ENCODE measurements around the gene KNSTRN. TPM values are rescaled to one million over a fixed set of nuclear protein-coding genes. Genes with fewer than 3 reads are reported as not detected.
A peak's percentile ranks its signal among the peaks of the same experiment; 100 is the strongest.

Gene KNSTRN
- total and polyA plus RNA-seq, 2 of the 13 experiments (the other 11 are each of a cell fraction or from before 2014, with no cell fraction given) = 20.3 to 62.3 TPM

DNA sequence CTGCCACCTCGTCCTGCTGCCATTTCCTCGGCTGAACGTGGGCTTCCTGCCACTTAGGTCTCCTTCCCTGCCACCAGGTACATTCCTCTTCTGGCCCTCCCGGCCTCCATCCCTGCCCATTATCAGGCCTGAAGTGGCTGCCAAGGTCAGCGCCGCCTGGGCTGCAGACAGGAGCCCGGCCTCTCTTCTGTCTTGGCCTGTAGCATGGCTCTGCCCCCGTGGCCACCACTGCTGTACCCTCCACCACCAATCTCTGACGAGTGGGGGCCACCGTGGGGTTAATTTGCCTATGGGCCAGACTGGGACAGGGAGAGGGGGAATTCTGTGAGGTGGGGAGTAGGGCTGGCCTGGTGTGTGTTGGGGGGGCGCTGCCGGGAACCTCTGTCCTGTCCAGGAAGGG, 56.2 kb downstream of the KNSTRN start:
- CTCF ChIA-PET (ENCODE audit: low intra/inter-chr PET ratio, low total read pairs) = interaction anchor here (1.2 kb wide), 1 partner anchor 164 kb away, joined by 3 read pairs; no protein-coding TSS in a partner anchor
- BruUV-seq (replicated peaks) = no TSS peak
- peaks cover 72% of the 10 kb centered on the region for H3K4me1 ChIP-seq (ENCODE audit: insufficient read depth, low read length)
- H3K27ac ChIP-seq (ENCODE audit: extremely low read length, insufficient read depth, low read length) = no peak overlapping the region
- 16% methylated on average over 12 of the region's 12 CpGs for WGBS (ENCODE audit: low lambda C conversion rate)
- H3K9ac ChIP-seq (ENCODE audit: insufficient read depth, low read depth, low read length) = no peak overlapping the region
- TF ChIP-seq SPEN (CRISPR knock-in tag; IDR thresholded peaks at IDR 0.05; ENCODE audit: low read depth) (no peak), SSRP1 (CRISPR knock-in tag; IDR thresholded peaks at IDR 0.05) (no peak)
- peak overlapping the region in 2 of 3 experiments; percentile 2 to 77; a peak in 2 of 6 replicates for H3K4me3 ChIP-seq (replicated peaks in 1 of 3; ENCODE audit: insufficient read depth in 1 of 3, low read depth in 2 of 3, low read length in 3 of 3)
- peaks cover 5 to 54% of the 10 kb centered on the region in 2 experiments; a peak in 4 of 5 replicates for H3K27me3 ChIP-seq (ENCODE audit: control insufficient read depth in 1 of 2, insufficient read depth in 2 of 2, low read length in 2 of 2)
- H3K79me2 ChIP-seq (ENCODE audit: insufficient read depth, low read length) = peaks cover 16% of the 10 kb centered on the region
- no peaks in the 10 kb centered on the region for H3K9me3 ChIP-seq (ENCODE audit: low read length)
- H3K36me3 ChIP-seq (replicated peaks in 1 of 2; ENCODE audit: control insufficient read depth in 1 of 2, insufficient read depth in 2 of 2, low read length in 2 of 2) = no peaks in the 10 kb centered on the region
- intact Hi-C loops (cut with micrococcal nuclease; ENCODE audit: unreplicated experiment) (no loop called here), in situ Hi-C loops (cut with HindIII; ENCODE audit: extremely low pct_ligation_motif_present, low pct_unique_long_range_greater_than_20kb) (no loop called here)
- H4K20me1 ChIP-seq (ENCODE audit: insufficient read depth, low read length) = peaks cover 11% of the 10 kb centered on the region; the same call in 1 of the 2 replicates
- DNase-seq (ENCODE audit: low spot score) (no peak), FAIRE-seq (no peak), ATAC-seq (0 out of 3 replicates have a peak, but pooled peaks have one; percentile 2)
- POLR2A ChIA-PET = interaction anchor here (2.7 kb wide), 1 partner anchor 33 kb away, joined by 15 read pairs; the partner anchor contains the start of gene IVD
- no peak overlapping the region for H2AFZ ChIP-seq (ENCODE audit: low read length)
- H3K4me2 ChIP-seq (ENCODE audit: low read depth, low read length) = peak overlapping the region; percentile 96

DNA sequence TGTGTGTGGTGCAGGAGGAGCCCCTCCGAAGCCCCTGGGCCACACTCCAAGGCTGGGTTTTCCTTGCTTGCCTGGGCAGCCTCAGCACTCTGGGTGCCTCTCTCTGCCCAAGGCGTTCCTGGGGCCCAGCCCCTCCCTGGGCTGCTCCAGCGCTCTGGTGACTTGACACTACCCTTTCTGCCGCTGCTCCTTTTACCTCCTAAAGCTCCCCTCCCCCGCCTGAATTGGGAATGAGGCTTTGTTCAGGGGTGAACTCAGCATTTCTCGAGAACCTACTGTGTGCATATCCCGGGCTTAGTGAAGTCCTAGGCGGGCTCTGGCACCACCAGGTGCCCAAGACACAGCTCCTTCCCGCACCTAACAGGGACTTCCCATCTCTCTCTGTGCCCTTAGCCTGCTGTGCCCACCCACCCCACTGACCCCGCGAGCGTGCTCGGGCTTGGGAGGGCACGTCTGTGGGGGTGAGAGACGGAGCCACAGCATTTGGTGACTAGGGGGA, 57.0 kb downstream of the KNSTRN start:
- H2AFZ ChIP-seq (ENCODE audit: low read length) = no peak overlapping the region
- BruUV-seq (replicated peaks) = no TSS peak
- peaks cover 75% of the 10 kb centered on the region for H3K4me1 ChIP-seq (ENCODE audit: insufficient read depth, low read length)
- H3K79me2 ChIP-seq (ENCODE audit: insufficient read depth, low read length) = peaks cover 23% of the 10 kb centered on the region
- H4K20me1 ChIP-seq (ENCODE audit: insufficient read depth, low read length) = peaks cover 12% of the 10 kb centered on the region; the same call in 1 of the 2 replicates
- WGBS (ENCODE audit: low lambda C conversion rate) = 0% methylated on average over 2 of the region's 15 CpGs
- no peaks in the 10 kb centered on the region for H3K9me3 ChIP-seq (ENCODE audit: low read length)
- H3K9ac ChIP-seq (ENCODE audit: insufficient read depth, low read depth, low read length) = peak overlapping the region; percentile 56; the same call in 1 of the 2 replicates
- intact Hi-C loops (cut with micrococcal nuclease; ENCODE audit: unreplicated experiment) (no loop called here), in situ Hi-C loops (cut with HindIII; ENCODE audit: extremely low pct_ligation_motif_present, low pct_unique_long_range_greater_than_20kb) (no loop called here)
- ATAC-seq (peak; percentile 12), FAIRE-seq (no peak), DNase-seq (ENCODE audit: low spot score) (no peak)
- no peak overlapping the region for H3K27ac ChIP-seq (ENCODE audit: extremely low read length, insufficient read depth, low read length)
- H3K36me3 ChIP-seq (replicated peaks in 1 of 2; ENCODE audit: control insufficient read depth in 1 of 2, insufficient read depth in 2 of 2, low read length in 2 of 2) = no peaks in the 10 kb centered on the region
- H3K27me3 ChIP-seq (ENCODE audit: control insufficient read depth in 1 of 2, insufficient read depth in 2 of 2, low read length in 2 of 2) = peaks cover 5 to 54% of the 10 kb centered on the region in 2 experiments; a peak in 4 of 5 replicates
- POLR2A ChIA-PET = interaction anchor here (0.6 to 2.7 kb wide), 6 partner anchors 13 to 99 kb away, joined by 3 to 15 read pairs (median 4); partner anchors contain the start of genes CCDC9B, CHST14 and IVD
- H3K4me2 ChIP-seq (ENCODE audit: low read depth, low read length) = peak overlapping the region; percentile 96
- TF ChIP-seq FOXC1 (CRISPR knock-in tag; IDR thresholded peaks at IDR 0.05; ENCODE audit: borderline replicate concordance) = no peak
- TF ChIP-seq HNRNPLL (IDR thresholded peaks at IDR 0.05; ENCODE audit: low read depth, low read length, poor library complexity, severe bottlenecking) = peak; percentile 9
- peak; percentile 32 for TF ChIP-seq IKZF4 (CRISPR knock-in tag; IDR thresholded peaks at IDR 0.05; ENCODE audit: borderline replicate concordance, low read depth, not compliant biosample characterization)
- peak; percentile 29; the same call in 1 of the 2 replicates for TF ChIP-seq CCDC6 (CRISPR knock-in tag; IDR thresholded peaks at IDR 0.05)
- TF ChIP-seq RBM39 (IDR thresholded peaks at IDR 0.05; ENCODE audit: low read depth, low read length, poor library complexity, severe bottlenecking) = peak; percentile 37
- 0 out of 2 replicates have a peak, but pooled peaks have one; percentile 48 for TF ChIP-seq ARNT2 (CRISPR knock-in tag; IDR thresholded peaks at IDR 0.05; ENCODE audit: low read depth)
- TF ChIP-seq ZBTB7B (CRISPR knock-in tag; IDR thresholded peaks at IDR 0.05) = 0 out of 2 replicates have a peak, but pooled peaks have one; percentile 38
- 0 out of 2 replicates have a peak, but pooled peaks have one; percentile 5 for TF ChIP-seq ZNF891 (CRISPR knock-in tag; IDR thresholded peaks at IDR 0.05)
- no peak for TF ChIP-seq ZMYM3 (CRISPR knock-in tag; IDR thresholded peaks at IDR 0.05)
- CTCF ChIA-PET (ENCODE audit: low intra/inter-chr PET ratio, low total read pairs) = interaction anchor here (1.2 kb wide), 1 partner anchor 165 kb away, joined by 3 read pairs; no protein-coding TSS in a partner anchor
- peak overlapping the region; percentile 53 to 77 (median 56) for H3K4me3 ChIP-seq (replicated peaks in 1 of 3; ENCODE audit: insufficient read depth in 1 of 3, low read depth in 2 of 3, low read length in 3 of 3)
